Sigmoid colon (tissue), 7 donors: Measurements from ENCODE around the gene PMP22. TPM values are rescaled to one million over a fixed set of nuclear protein-coding genes. Genes with fewer than 3 reads are reported as not detected.

Experiments used
- DNase-seq: peaks from one replicate; pipeline ENCODE4 v3.0.0-alpha.2; 2019
- H3K27ac ChIP-seq, 4 donors: fragments of 200-600 bp; sonication (generic); one replicate each; pipeline ENCODE4 v1.5.1; 2016 to 2019; ENCODE audit warnings: mild to moderate bottlenecking in 1 of 4
- H3K27me3 ChIP-seq, 3 donors: fragments of 200-600 bp; sonication (generic); one replicate each; pipeline ENCODE4 v1.5.1; 2019; ENCODE audit warnings: mild to moderate bottlenecking in 1 of 3
- H3K36me3 ChIP-seq, 4 donors: fragments of 200-600 bp; sonication (generic); one replicate each; pipeline ENCODE4 v1.5.1; 2016 to 2019
- H3K4me1 ChIP-seq, 4 donors: fragments of 200-600 bp; sonication (generic); one replicate each; pipeline ENCODE4 v1.5.1; 2017 to 2019
- H3K4me3 ChIP-seq, 4 donors: fragments of 200-600 bp; sonication (generic); one replicate each; pipeline ENCODE4 v1.5.1; 2017 to 2019; ENCODE audit warnings: mild to moderate bottlenecking in 2 of 4, moderate library complexity in 1 of 4
- H3K9me3 ChIP-seq, 4 donors: fragments of 200-600 bp in 3 of 4; sonication (generic) in 3 of 4; one replicate each; pipeline versions ENCODE4 v1.5.1 to v1.6.1; 2013 to 2019
- CTCF ChIP-seq, 4 experiments: fragments of 450-650 bp in 3 of 4; fragments of 200-600 bp in 1 of 4; IDR thresholded peaks; one replicate each; pipeline ENCODE4 v1.5.1; 2016 to 2019; ENCODE audit warnings: antibody characterized with exemption in 4 of 4, mild to moderate bottlenecking in 3 of 4, moderate library complexity in 2 of 4
- EP300 ChIP-seq, 4 donors: sonication (generic); formaldehyde crosslinking; IDR thresholded peaks; one replicate each; pipeline ENCODE4 v1.6.1; 2017; ENCODE audit warnings: antibody characterized with exemption in 4 of 4
- POLR2A ChIP-seq, 2 donors: fragments of 450-650 bp; IDR thresholded peaks; one replicate each; pipeline ENCODE4 v1.6.1; 2016; ENCODE audit warnings: antibody characterized with exemption in 2 of 2, mild to moderate bottlenecking in 2 of 2, moderate library complexity in 2 of 2
- POLR2AphosphoS5 ChIP-seq, 4 donors: sonication (generic); formaldehyde crosslinking; IDR thresholded peaks; one replicate each; pipeline ENCODE4 v1.6.1; 2017; ENCODE audit warnings: antibody characterized with exemption in 4 of 4
- WGBS, 2 donors: extraction: QIAGEN DNeasy Blood & Tissue Kit; methylation state at CpG; one replicate each; pipeline ENCODE4 v1.1.7; 2013; 5-methylcytosine and 5-hydroxymethylcytosine counted together
- intact Hi-C: fragments of 100-400 bp; cut with DNase I; formaldehyde crosslinking; loops from one replicate; pipeline ENCODE4 v1.15.1; 2023
- polyA plus RNA-seq, 3 donors: library from polyadenylated mRNA; stranded (reverse); fragments of 200-250 nt; gene quantifications; one replicate each; pipeline ENCODE4 v1.2.3, GENCODE V29; 2013
- total RNA-seq, 4 donors: library from RNA; depleted of rRNA; stranded (reverse); fragments of >200 nt; gene quantifications; one replicate each; pipeline ENCODE4 v1.1.0, GENCODE V29; 2016
- donor health status: healthy with polysubstance abuse.
- donor health status: Bipolar disorder and iron deficiency.
- donor health status: healthy.

PMP22 gene
- total and polyA plus RNA-seq, 7 donors, result 25.2 to 350 (median 125) TPM

- no peak for TF ChIP-seq CTCF (IDR thresholded peaks at IDR 0.05)
- no peak for TF ChIP-seq POLR2A (IDR thresholded peaks at IDR 0.05)
- no peak for TF ChIP-seq POLR2AphosphoS5 (IDR thresholded peaks at IDR 0.05)
- no peak for TF ChIP-seq EP300 (IDR thresholded peaks at IDR 0.05)
- Histone ChIP-seq H3K9me3 (no peaks in the 10 kb centered on the region), H3K27me3 (no peaks in the 10 kb centered on the region), H3K4me1 (peaks cover 0 to 84% (median 78%) of the 10 kb centered on the region in 4 donors), H3K36me3 (peaks cover 44 to 87% (median 80%) of the 10 kb centered on the region in 4 donors), H3K27ac (no peak overlapping the region), H3K4me3 (no peak overlapping the region)
- DNase-seq, result no peak
- WGBS, 2 donors, result 35 to 80% methylated on average over 2 of the region's 2 CpGs
- intact Hi-C loops, result no loop called here
These were observed 28.1 kb downstream of the PMP22 start for GRCh38 chr17:15237106-15237425.

- peaks cover 50 to 93% (median 85%) of the 10 kb centered on the region in 4 donors for H3K36me3 ChIP-seq
- no peaks in the 10 kb centered on the region for H3K9me3 ChIP-seq
- no peak for DNase-seq
- H3K4me3 ChIP-seq, result no peak overlapping the region
- H3K4me1 ChIP-seq, result peaks cover 0 to 86% (median 77%) of the 10 kb centered on the region in 4 donors
- WGBS, 2 donors, result 70 to 71% methylated on average over 10 of the region's 10 CpGs
- TF ChIP-seq CTCF (IDR thresholded peaks at IDR 0.05) (no peak), EP300 (IDR thresholded peaks at IDR 0.05) (no peak), POLR2AphosphoS5 (IDR thresholded peaks at IDR 0.05) (no peak), POLR2A (IDR thresholded peaks at IDR 0.05) (no peak)
- H3K27me3 ChIP-seq, result no peaks in the 10 kb centered on the region
- intact Hi-C loops, result no loop called here
- no peak overlapping the region for H3K27ac ChIP-seq
These were observed 28.6 kb downstream of the PMP22 start for GRCh38 chr17:15236281-15237105.

- no peak for TF ChIP-seq POLR2A (IDR thresholded peaks at IDR 0.05)
- TF ChIP-seq POLR2AphosphoS5 (IDR thresholded peaks at IDR 0.05), result no peak
- Histone ChIP-seq H3K4me3 (no peak overlapping the region), H3K36me3 (peaks cover 61 to 100% (median 90%) of the 10 kb centered on the region in 4 donors), H3K9me3 (no peaks in the 10 kb centered on the region), H3K27ac (no peak overlapping the region), H3K4me1 (peaks cover 0 to 61% (median 52%) of the 10 kb centered on the region in 4 donors), H3K27me3 (no peaks in the 10 kb centered on the region)
- intact Hi-C loops, result no loop called here
- no peak for DNase-seq
- 91 to 92% methylated on average over 7 of the region's 7 CpGs for WGBS, 2 donors
These were observed 31.2 kb downstream of the PMP22 start for GRCh38 chr17:15233971-15234370.

GRCh38 chr17:15233022-15233805, 31.9 kb downstream of the PMP22 start:
- H3K36me3 ChIP-seq, result peaks cover 53 to 98% (median 83%) of the 10 kb centered on the region in 4 donors

More at GRCh38 chr17:15233022-15233805, 31.9 kb downstream of the PMP22 start:
- intact Hi-C loops, result no loop called here
- 77 to 78% methylated on average over 4 of the region's 4 CpGs for WGBS, 2 donors
- Histone ChIP-seq H3K9me3 (no peaks in the 10 kb centered on the region), H3K4me1 (peaks cover 0 to 57% (median 52%) of the 10 kb centered on the region in 4 donors), H3K27me3 (no peaks in the 10 kb centered on the region), H3K4me3 (no peak overlapping the region), H3K27ac (peak overlapping the region; percentile 7 to 24 (median 16))
- TF ChIP-seq CTCF (IDR thresholded peaks at IDR 0.05) (no peak), EP300 (IDR thresholded peaks at IDR 0.05) (no peak), POLR2A (IDR thresholded peaks at IDR 0.05) (no peak)
- no peak for DNase-seq
